KMS-11 (cell line): ENCODE data around the gene SPEM1.

Experiments
- H2AFZ ChIP-seq: fragments of 200-600 bp; sonication (generic); 2 replicates; pipeline ENCODE4 v1.6.1; 2016; ENCODE audit warnings: antibody characterized with exemption, mixed run types, low read depth
- H3K27ac ChIP-seq: fragments of 200-600 bp; sonication (generic); 2 replicates; pipeline ENCODE4 v1.6.1; 2016; ENCODE audit warnings: mild to moderate bottlenecking, mixed run types
- H3K27me3 ChIP-seq: fragments of 200-600 bp; sonication (generic); 2 replicates; pipeline ENCODE4 v1.6.1; 2017; ENCODE audit warnings: mild to moderate bottlenecking, low read depth, mixed run types, moderate library complexity; ENCODE audit not compliant: insufficient read depth
- H3K36me3 ChIP-seq: fragments of 200-600 bp; sonication (generic); 2 replicates; pipeline ENCODE4 v1.6.1; 2017; ENCODE audit warnings: mild to moderate bottlenecking, mixed run types; ENCODE audit not compliant: insufficient read depth
- H3K4me1 ChIP-seq: fragments of 200-600 bp; sonication (generic); 2 replicates; pipeline ENCODE4 v1.6.1; 2016; ENCODE audit warnings: mild to moderate bottlenecking, low read depth, mixed run types; ENCODE audit not compliant: poor library complexity, severe bottlenecking
- H3K4me2 ChIP-seq: fragments of 200-600 bp; sonication (generic); 2 replicates; pipeline ENCODE4 v1.7.0; 2016; ENCODE audit warnings: mild to moderate bottlenecking, mixed run types
- H3K4me3 ChIP-seq: fragments of 200-600 bp; sonication (generic); IDR thresholded peaks from 2 replicates; pipeline ENCODE4 v1.6.1; 2017; ENCODE audit warnings: low read depth, low read length, mixed read lengths; ENCODE audit not compliant: insufficient read depth
- H3K79me2 ChIP-seq: fragments of 200-600 bp; sonication (generic); 2 replicates; pipeline ENCODE4 v1.6.1; 2016; ENCODE audit warnings: low read depth, mixed run types; ENCODE audit not compliant: insufficient read depth
- H3K9ac ChIP-seq: fragments of 200-600 bp; sonication (generic); 2 replicates; pipeline ENCODE4 v1.6.1; 2016; ENCODE audit warnings: mild to moderate bottlenecking, mixed run types
- H4K20me1 ChIP-seq: fragments of 200-600 bp; sonication (generic); 2 replicates; pipeline ENCODE4 v1.6.1; 2016; ENCODE audit warnings: mild to moderate bottlenecking, mixed run types; ENCODE audit not compliant: insufficient read depth
- CTCF ChIP-seq: fragments of 200-600 bp; sonication (generic); conservative IDR thresholded peaks from 2 replicates; pipeline ENCODE4 v1.6.1; 2017; ENCODE audit warnings: low read depth, mild to moderate bottlenecking, antibody characterized with exemption, low read length, moderate library complexity, mixed read lengths

SPEM1 gene

GRCh38 chr17:7409716-7410115, 10.4 kb upstream of the SPEM1 start:
- H3K27ac ChIP-seq, result no peak overlapping the region
- no peaks in the 10 kb centered on the region for H3K36me3 ChIP-seq
- no peaks in the 10 kb centered on the region for H3K4me1 ChIP-seq
- no peak overlapping the region for H2AFZ ChIP-seq
- no peaks in the 10 kb centered on the region for H3K79me2 ChIP-seq
- no peak overlapping the region for H3K9ac ChIP-seq
- no peak overlapping the region for H3K4me3 ChIP-seq
- no peaks in the 10 kb centered on the region for H3K27me3 ChIP-seq
- no peaks in the 10 kb centered on the region for H4K20me1 ChIP-seq
- H3K4me2 ChIP-seq, result no peak overlapping the region
- TF ChIP-seq CTCF, result no peak

- Histone ChIP-seq H3K4me1 (no peaks in the 10 kb centered on the region), H3K79me2 (no peaks in the 10 kb centered on the region), H4K20me1 (no peaks in the 10 kb centered on the region), H2AFZ (no peak overlapping the region), H3K36me3 (no peaks in the 10 kb centered on the region), H3K4me3 (no peak overlapping the region), H3K9ac (no peak overlapping the region), H3K27ac (no peak overlapping the region), H3K27me3 (no peaks in the 10 kb centered on the region), H3K4me2 (no peak overlapping the region)
- no peak for TF ChIP-seq CTCF
Observed at GRCh38 chr17:7410634-7411426, 9.3 kb upstream of the SPEM1 start.

- no peak overlapping the region for H2AFZ ChIP-seq
- H4K20me1 ChIP-seq, result no peaks in the 10 kb centered on the region
- H3K4me2 ChIP-seq, result no peak overlapping the region
- no peaks in the 10 kb centered on the region for H3K36me3 ChIP-seq
- no peak for TF ChIP-seq CTCF
- no peaks in the 10 kb centered on the region for H3K4me1 ChIP-seq
- H3K27ac ChIP-seq, result no peak overlapping the region
- no peaks in the 10 kb centered on the region for H3K27me3 ChIP-seq
- no peaks in the 10 kb centered on the region for H3K79me2 ChIP-seq
- no peak overlapping the region for H3K4me3 ChIP-seq
- no peak overlapping the region for H3K9ac ChIP-seq
Observed at GRCh38 chr17:7411427-7411750, 8.7 kb upstream of the SPEM1 start.

DNA sequence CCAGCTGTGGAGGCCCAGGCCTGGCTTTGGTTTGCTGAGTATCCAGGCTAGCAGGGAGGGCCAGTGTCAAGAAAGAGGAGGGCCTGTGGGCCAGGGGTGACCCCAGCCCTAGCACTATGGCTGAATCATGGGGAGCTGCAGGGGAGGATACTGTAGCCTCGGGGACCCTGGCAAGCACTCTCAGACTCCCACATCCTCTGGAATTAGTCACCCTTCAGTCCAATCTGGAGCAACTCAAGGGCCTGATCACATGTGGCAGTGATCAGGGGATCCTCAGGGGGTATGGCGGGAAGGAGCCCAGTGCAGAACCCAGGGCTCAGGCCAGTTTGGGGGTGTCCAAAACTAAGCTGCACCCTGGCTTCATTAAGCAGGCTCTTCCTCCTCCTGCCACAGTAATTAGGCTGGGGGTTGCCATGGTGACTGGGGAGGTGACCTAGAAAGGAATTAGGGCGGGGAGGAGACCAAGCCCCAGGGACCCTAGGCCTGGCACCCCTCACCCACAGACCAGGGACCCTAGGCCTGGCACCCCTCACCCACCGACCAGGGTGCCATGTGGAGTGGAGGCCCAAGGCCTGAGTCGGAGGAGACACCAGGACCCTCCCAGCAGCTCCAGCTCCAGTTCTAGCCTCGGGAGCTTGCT, 6.7 kb upstream of the SPEM1 start:
- Histone ChIP-seq H3K9ac (no peak overlapping the region), H4K20me1 (no peaks in the 10 kb centered on the region), H2AFZ (no peak overlapping the region), H3K27me3 (no peaks in the 10 kb centered on the region), H3K4me1 (no peaks in the 10 kb centered on the region), H3K27ac (no peak overlapping the region), H3K79me2 (no peaks in the 10 kb centered on the region), H3K36me3 (no peaks in the 10 kb centered on the region), H3K4me2 (no peak overlapping the region), H3K4me3 (no peak overlapping the region)
- no peak for TF ChIP-seq CTCF
